HuH-7.5 (cell line): ENCODE data around the gene ANKRD40CL.
"Not testable (repeated sequence)": the region's sequence is repeated elsewhere in the genome, so short reads cannot be mapped to it uniquely, and the experiment has no call there.

Experiments used
- DNase-seq: peaks from one replicate; pipeline ENCODE4 v3.0.0; 2011; ENCODE audit warnings: low spot score

ANKRD40CL gene

DNA sequence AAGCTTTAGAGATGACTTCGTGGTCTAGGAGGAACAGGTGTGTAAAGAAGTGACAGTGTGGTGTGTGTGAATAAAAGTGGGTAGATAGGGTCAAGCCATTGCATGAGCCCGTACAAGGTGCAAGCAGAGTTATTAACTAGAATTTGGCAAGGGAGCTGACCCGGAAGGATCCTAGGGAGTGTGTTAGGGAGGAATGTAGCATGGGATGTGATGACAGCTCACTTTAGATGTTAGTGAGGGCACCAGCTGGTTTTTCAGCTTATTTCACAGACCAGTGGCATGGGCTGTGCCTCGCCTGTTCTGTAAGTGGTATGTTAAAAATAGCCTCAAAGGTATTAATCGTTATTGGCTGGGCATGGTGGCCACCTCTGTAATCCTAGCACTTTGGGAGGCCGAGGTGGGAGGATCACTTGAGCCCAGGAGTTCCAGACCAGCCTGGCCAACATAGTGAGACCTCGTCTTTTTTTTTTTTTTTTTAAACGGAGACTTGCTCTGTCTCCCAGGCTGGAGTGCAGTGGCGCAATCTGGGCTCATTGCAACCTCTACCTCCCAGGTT lies 8.3 kb downstream of the ANKRD40CL start:
- no peak for DNase-seq

DNA sequence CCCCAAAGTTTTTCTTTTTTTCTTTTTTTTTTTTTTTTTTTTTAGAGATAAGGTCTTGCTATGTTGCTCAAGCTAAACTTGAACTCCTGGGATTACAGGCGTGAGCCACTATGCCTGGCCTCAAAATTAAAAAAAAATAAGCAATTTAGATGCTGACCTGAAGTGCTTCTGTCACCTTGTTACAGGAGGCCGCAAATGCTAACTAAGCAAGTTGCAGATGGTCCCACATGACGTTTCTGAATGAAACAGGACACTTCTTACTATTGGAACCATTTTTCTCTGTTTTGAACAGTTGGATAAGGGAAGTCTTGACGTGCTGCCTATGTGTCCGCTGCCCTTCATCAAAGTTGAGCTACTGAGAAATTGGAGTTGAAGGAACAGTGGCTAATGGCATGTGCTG lies 8.8 kb downstream of the ANKRD40CL start:
- DNase-seq, result no peak

DNA sequence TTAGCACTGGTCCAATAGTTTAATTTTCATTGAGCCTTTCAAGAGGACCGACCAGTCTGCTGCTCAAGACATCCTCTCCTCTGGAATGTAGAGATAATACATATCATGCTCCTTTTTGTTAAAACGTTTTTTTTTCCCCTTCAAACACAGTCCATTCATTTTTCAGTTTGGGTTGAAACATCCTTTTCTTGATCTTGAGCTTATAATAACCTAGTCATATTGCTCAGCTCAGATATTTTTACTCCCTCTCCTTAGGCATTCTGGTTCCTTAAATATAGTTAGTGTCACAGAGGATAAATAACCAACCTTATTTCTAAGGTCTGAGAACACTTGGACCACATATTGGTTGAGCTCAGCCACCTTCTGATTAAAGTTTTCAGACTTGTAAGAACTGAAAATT lies 12.8 kb downstream of the ANKRD40CL start:
- no peak for DNase-seq

DNA sequence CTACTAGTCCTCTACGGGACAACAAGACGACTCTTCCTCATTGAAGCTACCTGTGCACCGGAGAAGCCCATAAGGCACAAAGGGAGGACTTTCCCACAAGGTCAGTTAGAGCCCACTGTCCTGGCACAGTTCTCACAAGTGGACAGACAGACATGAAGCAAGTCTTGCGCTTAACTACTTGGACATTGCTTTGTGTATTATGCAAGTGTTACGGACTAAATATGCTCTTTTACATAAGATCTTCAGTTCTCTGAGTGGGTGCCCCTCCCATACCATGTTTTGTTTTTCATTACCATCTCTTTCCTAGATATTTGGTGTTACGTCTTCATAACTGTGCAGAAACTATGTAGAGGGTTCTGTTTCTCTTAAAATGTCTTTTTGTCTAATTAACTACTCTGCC lies 18.1 kb downstream of the ANKRD40CL start:
- no peak for DNase-seq

DNA sequence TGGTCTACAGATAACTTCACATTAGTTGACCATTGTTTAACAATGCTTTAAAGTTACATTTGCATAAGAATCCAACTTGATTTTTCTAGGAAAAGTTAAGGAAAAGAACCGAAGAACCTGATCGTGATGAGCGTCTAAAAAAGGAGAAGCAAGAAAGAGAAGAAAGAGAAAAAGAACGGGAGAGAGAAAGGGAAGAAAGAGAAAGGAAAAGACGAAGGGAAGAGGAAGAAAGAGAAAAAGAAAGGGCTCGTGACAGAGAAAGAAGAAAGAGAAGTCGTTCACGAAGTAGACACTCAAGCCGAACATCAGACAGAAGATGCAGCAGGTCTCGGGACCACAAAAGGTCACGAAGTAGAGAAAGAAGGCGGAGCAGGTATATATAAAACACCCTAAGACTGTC lies 21.7 kb downstream of the ANKRD40CL start:
- DNase-seq, result no peak

DNA sequence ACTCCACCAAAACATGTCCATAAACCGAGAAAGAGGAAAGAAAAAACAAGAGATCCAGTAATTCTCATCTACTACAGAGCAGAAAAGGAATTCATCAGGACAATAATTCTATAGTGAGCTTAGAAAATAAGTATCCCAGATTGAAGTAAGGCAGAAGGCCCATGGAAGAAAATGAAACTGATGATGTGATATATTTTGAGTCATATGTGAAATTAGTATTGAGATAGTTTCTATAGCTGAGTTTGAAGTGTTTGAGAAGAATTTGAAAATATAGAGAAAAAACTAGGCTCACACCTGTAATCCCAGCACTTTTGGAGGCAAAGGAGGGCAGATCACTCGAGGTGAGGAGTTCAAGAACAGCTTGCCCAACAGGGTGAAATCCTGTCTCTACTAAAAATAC lies 28.2 kb downstream of the ANKRD40CL start:
- DNase-seq, result no peak

DNA sequence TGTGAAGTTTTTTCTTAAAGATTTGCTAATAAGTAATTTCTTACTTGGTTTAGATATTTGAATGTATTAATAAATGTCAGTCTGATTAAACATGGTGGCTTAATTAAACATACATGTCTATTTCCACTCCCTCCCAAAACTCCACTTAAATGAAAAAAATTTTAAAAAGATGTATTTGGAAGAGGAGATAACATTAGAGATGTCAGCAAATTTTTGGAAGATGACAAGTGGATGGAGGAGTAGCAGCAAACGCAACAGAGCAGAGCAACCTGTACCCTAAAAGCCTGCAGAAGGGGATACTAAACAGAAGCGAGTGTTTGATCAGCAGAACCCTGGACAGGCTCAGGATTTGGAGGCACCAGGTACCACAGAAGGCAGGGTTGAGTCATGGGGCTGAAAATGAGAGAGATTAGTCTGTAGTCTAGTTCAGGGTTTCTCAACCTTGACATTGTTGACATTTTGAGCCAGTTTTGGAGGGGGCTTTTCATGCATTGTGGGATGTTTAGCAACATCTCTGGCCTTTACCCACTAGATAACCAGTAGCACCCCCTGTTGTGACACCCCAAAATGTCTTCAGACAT lies 30.1 kb downstream of the ANKRD40CL start:
- no peak for DNase-seq

DNA sequence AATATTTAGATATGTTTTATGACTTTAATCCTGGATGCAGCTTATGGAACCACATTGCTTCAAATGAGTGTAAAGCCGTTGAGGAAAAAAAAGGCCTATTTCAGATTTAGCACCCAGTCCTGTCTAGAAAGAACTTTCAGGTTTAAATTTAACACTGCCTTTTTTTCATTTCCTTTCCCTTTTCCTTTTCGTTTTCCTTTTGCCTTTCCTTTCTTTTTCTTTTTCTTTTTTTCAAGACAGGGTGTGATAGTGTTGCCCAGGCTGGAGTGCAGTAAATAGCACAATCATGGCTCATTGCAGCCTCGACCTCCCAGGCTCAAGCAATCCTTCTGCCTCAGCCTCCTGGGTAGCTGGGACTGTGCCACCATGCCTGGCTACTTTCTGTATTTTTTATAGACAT lies 32.0 kb downstream of the ANKRD40CL start:
- no peak for DNase-seq

DNA sequence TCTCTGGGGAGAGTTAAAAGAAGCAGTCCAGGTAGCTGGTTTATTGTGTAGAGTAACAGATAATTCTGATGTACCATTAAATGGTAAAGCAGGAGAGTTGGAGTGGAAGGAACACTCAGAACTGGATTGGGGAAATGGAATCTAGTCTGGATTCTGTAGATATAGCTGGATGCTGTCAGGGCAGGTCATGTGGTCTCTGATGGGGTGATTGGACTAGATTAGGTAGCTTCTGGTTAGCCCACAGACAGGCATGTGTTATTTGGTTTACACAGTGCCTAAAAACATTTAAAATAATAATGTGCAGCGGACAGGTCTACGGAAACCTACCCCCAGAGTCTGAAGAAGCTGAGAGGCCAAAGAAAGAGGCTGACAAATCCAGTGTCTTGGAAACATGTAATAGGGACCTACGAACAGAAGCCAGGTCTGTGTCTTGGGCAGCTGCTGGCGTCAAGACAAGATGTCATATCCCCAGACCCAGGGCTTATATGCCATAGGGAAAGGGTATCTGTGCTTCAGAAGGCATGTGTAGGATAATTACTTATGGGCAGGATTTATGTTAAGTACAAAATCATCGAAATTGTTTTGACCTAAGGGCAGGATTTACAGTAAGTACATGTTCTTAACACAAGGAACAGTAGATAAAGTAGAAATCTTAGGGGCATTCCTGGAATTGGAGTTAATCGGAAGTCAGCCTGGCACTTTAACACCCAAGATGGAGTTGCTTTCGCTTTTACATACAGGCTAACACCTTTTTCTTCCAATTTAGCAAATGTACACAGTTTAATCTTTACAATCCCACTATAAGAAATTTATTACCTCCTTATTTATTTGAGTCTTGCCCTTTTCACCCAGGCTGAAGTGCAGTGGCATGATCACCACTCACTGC lies 35.5 kb downstream of the ANKRD40CL start:
- no peak for DNase-seq

DNA sequence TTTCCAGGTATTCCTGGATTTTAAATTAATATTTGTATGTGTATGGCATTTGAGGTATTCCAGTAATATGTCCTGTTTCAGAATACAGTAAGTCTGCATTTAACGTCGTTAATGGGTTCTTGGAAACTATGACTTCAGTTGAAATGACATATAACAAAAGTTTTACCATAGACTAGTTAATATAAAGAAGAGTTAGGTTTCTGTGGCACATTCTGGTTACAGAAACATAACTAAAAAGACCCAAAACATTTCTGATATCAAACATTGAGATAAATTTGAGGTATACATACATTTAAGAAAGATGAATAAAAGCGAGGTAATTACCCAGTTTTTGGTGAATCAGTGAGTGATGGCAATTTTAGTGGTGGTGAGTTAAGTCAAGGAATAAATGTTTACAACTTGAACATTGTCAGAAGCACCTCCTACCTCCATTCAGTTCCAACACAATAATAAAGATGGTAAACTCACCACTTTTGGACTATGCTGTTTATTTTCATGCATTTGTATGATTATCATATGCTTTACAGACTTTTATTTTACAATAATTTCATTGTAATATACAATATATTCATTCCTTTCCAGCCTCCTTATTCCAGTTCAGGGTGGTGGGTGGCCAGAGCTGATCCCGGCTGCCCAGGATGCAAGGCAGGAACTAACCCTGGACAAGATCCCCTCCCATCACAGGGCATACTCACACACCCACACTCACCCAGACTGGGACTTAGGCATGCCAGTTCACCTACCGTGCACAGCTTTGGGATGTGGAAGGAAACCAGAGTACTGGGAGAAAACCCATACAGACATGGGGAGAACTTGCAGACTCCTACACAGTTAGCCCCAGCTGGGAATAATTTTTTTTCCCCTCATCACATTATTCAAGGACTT lies 38.2 kb downstream of the ANKRD40CL start:
- DNase-seq, result no peak

DNA sequence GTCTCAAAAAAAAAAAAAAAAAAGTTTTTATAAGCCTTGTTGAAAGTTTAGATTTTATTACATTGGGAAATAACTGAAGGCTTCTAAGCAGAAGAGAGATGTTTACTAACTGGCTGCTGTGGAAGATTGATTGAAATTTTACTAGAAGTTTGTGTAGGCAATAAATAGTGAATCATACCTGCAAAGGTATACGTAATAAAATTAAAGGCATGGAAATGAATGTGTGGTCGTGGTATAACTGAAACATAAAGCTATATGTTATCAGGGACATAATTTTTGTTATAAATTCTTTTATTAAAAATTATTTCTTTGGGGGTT lies 39.2 kb downstream of the ANKRD40CL start:
- DNase-seq, result no peak

DNA sequence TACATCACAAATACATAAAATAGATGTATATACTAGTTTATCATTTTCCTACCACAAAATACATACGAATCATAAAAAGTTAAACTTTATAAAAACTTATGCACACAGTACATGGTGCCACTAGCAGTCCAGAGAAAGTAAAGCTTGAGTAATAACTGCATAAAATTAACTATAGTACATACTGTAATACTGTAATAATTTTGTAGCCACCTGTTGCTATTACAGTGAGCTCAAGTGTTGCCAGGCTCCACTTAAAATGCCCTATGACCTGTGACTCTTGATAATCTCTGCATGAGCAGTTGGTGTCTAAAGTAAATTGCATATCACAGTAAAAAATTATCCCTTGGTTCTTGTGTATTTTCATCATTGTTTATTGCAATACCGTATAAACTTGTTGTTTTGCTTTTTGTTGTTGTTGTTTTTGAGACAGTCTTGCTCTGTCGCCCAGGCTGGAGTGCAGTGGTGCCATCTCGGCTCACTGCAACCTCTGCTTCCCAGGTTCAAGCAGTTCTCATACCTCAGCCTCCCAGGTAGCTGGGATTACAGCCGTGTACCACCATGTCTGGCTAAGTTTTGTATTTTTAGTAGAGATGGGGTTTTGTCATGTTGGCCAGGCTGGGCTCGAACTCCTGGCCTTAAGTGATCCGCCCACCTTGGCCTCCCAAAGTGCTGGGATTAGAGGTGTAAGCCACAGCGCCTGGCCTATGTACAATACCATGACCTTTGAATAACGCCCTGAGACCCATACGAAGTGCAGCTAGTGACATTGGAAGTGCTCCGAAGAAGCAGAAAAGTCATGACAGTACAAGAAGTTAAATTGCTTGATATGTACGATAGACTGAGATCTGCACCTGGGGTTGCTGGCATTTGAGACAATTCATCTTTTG lies 41.3 kb downstream of the ANKRD40CL start:
- no peak for DNase-seq

DNA sequence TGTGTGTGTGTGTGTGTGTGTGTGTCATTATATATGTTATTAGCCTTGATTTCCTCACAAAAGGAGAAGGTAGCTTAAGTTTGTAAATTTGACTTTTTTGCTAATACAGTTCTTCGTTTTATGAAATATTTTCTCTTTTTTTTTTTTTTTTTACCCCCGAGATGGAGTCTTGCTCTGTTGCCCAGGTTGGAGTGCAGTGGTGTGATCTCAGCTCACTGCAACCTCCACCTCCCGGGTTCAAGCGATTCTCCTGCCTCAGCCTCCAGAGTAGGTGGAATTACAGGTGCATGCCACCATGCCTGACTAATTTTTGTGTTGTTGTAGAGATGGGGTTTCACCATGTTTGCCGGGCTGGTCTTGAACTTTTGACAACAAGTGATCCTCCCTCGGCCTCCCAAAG lies 42.7 kb downstream of the ANKRD40CL start:
- DNase-seq, result not testable (repeated sequence)

DNA sequence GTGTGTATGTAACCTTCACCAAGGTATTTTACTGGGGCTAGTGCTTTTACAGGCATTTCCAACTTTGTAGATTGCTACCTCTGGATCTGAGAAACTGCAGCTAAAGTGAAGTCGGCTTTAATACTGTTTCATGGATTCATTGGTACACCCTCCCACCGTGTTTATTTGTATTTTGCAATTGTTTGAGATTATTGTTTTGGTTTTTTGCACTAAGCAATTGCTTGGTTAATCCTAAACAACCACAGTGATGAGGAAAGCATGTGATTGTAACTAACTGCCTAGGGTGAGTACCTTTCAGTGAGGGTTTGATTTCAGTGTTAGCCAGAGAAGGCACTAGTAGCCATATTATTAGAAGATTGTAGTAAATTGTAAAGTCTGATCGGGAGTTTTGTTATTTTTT lies 44.6 kb downstream of the ANKRD40CL start:
- DNase-seq, result no peak

DNA sequence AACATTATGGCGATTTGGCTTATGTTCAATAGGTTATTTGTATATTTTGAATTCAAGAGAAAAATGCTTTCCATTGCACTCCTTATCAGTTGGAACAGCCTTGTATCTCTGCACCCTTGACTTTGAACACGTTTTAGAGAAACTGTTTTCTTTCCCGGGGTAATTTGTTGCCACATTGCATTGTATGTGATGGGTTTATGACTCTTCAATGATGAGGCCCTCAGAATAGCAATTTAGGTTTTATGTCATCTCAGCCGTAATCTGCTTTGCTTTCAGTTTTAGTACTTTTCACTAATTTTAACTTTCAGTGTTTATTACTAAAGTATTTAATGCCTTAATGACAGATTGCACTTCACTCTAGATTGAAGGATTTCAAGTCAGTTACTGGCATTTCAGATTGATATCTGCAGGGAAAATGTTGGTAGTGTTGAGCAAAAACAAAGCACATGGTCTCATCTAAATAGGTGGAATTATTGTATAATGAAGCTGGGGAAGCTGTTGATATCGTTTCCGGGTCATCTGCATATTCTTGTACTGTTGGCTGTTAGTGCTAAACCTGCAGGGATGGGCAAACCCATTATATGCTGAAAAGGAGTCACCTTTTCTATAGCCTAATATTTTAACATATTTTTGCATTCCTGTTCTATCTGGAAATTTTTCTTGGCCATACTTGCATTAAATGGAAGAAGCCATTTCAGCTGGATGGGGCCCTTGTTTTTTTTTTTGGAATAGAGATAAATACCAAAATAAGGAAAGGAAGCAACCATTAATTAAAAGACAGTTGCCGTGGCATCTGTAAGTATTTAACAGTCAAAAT lies 45.9 kb downstream of the ANKRD40CL start:
- no peak for DNase-seq

DNA sequence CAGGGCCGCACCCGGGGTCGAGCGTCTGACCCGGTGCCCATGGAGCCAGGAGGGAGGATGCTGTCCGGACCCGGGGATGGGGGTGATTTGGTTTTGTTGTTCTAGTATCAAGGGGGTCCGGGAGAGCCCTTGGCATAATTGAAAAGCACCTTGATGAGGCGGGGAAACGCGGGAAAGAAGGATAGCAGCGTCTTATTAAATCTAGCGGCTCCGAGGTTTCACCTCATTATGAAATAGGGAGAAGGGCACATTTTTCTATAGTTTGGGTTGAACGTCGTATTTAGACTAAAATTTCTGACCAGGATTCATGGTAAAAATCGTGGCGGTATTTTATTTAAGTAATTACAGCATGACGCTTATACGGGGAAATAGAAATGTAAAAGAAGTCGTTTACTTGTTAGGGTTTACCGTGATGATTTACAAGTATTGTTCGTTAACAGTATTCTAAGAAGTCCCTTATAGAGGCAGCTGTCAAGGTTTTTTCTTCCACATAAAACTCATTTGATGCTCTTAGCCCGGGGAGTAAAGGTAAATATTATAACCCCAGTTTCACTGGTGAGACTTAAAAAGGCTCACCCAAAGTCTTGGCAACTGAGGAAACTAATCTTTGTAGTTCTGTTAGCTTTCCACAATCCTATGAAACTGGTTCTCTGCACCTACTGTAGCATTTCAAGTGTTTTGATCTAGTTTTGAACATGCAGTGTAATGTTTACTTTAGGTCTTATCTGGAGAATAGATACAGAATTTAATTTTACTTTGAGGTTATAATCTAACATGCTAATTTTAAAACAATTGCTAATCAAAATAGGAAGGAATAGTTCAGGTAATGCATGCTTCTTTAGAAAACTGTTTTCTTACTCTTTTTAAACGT lies 47.2 kb downstream of the ANKRD40CL start:
- no peak for DNase-seq

DNA sequence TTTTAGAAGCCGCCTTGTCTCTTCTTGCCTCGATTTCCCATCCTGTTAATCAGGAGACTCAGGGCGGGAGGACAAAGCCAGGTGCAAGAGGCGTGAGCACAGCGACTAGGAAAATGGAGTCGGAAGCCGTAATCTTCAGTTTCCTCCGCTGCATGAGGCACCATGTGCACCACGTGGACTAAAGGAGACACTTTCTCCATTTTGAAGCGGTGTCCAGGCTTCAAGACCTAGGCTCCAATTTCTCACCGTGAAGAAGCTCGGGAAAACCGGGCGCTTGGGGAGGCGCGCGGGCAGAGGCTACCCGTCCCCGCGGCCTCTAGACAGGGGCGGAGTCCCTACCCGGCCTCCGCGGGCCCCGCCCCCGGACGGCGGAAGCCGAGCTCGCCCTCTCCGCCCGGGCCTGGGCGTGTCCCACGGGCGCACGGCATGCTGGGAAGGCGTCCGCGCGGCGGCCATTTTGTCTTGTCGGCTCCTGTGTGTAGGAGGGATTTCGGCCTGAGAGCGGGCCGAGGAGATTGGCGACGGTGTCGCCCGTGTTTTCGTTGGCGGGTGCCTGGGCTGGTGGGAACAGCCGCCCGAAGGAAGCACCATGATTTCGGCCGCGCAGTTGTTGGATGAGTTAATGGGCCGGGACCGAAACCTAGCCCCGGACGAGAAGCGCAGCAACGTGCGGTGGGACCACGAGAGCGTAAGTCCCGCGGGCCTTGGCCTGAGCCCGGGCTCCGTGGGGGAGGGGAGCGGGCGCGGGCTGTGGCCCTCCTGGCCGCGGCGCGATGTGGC lies 48.0 kb downstream of the ANKRD40CL start, which contains the start of gene LUC7L3:
Gene LUC7L3, plus strand, starts transcription at position 460 of the 780 bp plus-strand sequence. Its CDS starts 130 bp downstream, at position 590.
- peak; percentile 89 for DNase-seq

DNA sequence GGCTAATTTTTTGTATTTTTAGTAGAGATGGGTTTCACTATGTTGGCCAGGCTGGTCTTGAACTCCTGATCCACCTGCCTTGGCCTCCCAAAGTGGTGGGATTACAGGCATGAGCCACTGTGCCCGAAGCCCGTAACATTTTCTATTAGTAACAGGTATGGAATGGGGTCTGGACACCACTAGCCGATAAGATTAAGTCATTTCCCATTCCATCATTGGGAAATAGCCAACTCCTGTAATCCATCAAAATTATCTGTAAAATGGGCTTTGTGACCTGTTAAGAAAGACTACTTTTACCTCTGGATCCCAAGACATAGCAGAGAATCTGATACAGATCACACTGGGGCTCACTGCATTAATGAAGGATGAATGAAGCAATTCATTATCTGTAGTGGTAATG lies 51.8 kb downstream of the ANKRD40CL start:
- DNase-seq, result no peak

DNA sequence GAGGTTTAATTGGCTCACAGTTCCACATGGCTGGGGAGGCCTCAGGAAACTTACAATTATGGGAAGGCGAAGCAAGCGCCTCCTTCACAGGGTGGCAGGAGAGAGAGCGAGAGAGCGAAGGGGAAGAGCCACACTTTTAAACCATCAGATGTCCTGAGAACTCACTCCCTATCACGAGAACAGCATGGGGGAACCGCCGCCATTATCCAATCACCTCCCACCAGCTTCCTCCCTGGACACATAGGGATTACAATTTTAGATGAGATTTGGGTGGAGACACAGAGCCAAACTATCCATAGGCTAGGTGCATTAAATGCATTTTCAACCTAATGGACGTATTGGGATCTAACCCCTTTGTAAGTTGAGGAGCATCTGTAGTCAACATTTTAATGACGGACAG lies 54.7 kb downstream of the ANKRD40CL start:
- DNase-seq, result no peak
